Left lobe of liver (tissue), 2 donors: ENCODE measurements around the gene HDC. TPM values are rescaled to one million over a fixed set of nuclear protein-coding genes. Genes with fewer than 3 reads are reported as not detected.

Source experiments
- ATAC-seq: fragments of 200-7000 bp; cut with Tn5 transposase; one replicate; pipeline ENCODE4 v1.9.1; 2020; ENCODE audit warnings: mild to moderate bottlenecking, moderate library complexity
- DNase-seq: peaks from one replicate; pipeline ENCODE4 v3.0.0-alpha.2; 2020; ENCODE audit warnings: low spot score
- total RNA-seq: library from RNA; stranded (reverse); gene quantifications from one replicate; pipeline ENCODE4 v1.2.1, GENCODE V29; 2021
- donor health status: DM: no; HTN: no; CAD: no; lungs with moderate emphysema.
- donor health status: DM: no; HTN: yes; CAD: no.

HDC gene, protein sequence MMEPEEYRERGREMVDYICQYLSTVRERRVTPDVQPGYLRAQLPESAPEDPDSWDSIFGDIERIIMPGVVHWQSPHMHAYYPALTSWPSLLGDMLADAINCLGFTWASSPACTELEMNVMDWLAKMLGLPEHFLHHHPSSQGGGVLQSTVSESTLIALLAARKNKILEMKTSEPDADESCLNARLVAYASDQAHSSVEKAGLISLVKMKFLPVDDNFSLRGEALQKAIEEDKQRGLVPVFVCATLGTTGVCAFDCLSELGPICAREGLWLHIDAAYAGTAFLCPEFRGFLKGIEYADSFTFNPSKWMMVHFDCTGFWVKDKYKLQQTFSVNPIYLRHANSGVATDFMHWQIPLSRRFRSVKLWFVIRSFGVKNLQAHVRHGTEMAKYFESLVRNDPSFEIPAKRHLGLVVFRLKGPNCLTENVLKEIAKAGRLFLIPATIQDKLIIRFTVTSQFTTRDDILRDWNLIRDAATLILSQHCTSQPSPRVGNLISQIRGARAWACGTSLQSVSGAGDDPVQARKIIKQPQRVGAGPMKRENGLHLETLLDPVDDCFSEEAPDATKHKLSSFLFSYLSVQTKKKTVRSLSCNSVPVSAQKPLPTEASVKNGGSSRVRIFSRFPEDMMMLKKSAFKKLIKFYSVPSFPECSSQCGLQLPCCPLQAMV
- total RNA-seq = 0.23 TPM

DNA sequence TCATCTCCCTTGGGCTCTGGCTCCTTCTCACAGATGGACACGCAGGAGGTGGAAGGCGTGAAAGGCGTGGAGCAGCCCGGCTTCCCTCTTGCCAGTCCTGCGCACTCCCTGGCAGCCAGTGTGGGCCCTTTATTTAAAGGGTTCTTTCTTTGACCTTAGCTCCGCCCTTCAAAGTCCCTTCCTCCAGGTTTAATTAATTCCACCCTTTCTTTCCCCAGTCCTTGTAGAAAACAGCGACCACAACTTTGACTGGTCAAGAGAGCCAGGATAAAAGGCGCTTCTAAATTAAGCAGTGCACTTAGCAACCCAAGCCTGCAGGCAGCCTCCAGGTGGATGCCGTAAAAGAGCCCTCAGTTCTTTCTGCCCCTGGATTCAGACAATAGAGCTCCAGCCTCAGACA is at the start of gene HDC:
Gene HDC (minus strand): TSS at position 107 of the 400 bp plus-strand sequence. CDS start 103 bp downstream, at position 4.
- DNase-seq (no peak), ATAC-seq (no peak)

GRCh38 chr15:50312636-50313035 is 47.1 kb upstream of the HDC start:
- DNase-seq = no peak
- ATAC-seq = no peak

- ATAC-seq (no peak), DNase-seq (no peak)
Measured at GRCh38 chr15:50307799-50308198, 42.3 kb upstream of the HDC start.

DNA sequence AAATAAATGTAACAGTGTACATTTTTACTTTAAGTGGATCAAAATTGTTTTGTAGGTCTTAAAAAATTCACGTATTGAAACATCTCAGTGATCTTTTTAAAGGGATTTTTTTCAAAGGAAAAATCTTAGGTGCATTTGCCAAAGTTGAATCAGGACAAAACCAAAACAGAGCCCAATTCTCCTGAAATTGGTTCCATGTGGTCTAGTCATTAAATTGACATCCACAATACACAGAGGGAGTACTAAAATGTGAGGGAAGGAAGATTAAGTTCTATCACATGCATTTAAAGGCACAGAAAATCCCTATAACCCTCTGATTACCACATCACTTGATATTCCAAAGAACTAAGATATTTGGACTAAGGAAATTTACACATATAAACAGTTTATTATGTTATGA is 39.3 kb upstream of the HDC start:
- DNase-seq (no peak), ATAC-seq (no peak)

GRCh38 chr15:50302581-50302980 is 37.1 kb upstream of the HDC start:
- ATAC-seq = no peak
- no peak for DNase-seq

GRCh38 chr15:50298340-50298739 is 32.8 kb upstream of the HDC start:
- ATAC-seq = no peak
- no peak for DNase-seq

DNA sequence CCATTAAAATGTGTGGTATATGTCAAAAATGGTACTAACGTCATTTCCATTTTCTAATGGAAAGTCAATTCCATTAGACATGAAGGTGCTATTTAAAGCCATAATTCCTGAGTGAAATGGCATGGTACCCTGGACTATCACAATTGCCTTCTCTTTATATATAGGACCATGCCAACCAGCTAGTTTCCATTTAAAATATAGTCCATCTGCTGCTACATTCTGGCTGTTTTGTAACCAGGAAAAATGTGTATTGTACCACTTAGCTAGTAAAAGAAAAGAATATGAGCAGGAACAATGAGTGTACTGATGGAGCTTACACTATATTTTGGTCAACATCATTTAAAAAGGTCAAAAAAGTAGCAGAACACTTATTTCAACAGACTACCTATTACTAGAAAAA is 30.4 kb upstream of the HDC start:
- DNase-seq (no peak), ATAC-seq (no peak)

- ATAC-seq (no peak), DNase-seq (no peak)
Measured at GRCh38 chr15:50289749-50290148, 24.2 kb upstream of the HDC start.

- no peak for DNase-seq
- no peak for ATAC-seq
Measured at GRCh38 chr15:50287324-50288116, 22.0 kb upstream of the HDC start.

DNA sequence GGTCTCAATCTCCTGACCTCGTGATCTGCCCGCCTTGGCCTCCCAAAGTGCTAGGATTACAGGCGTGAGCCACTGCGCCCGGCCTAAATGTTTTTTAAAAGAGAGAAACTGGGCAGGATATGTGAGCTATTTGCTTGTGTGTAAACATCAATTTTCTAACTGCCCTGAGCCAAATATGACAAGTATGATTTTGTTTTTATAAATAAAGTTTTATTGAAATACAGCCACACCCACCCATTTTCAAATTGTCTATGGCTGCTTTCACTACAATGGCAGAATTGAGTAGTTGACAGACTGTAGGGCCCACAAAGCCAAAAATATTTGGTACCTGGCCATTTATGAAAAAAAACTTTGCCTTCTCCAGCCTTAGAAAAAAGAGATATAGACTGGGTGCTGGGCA is 15.9 kb upstream of the HDC start:
- ATAC-seq (no peak), DNase-seq (no peak)

GRCh38 chr15:50280271-50280670 is 14.7 kb upstream of the HDC start:
- no peak for DNase-seq
- no peak for ATAC-seq

- DNase-seq (no peak), ATAC-seq (no peak)
Measured at GRCh38 chr15:50278496-50278895, 13.0 kb upstream of the HDC start.

- DNase-seq (no peak), ATAC-seq (no peak)
Measured at GRCh38 chr15:50277370-50277769, 11.8 kb upstream of the HDC start.

- no peak for DNase-seq
- ATAC-seq = no peak
Measured at GRCh38 chr15:50275908-50276307, 10.4 kb upstream of the HDC start.

DNA sequence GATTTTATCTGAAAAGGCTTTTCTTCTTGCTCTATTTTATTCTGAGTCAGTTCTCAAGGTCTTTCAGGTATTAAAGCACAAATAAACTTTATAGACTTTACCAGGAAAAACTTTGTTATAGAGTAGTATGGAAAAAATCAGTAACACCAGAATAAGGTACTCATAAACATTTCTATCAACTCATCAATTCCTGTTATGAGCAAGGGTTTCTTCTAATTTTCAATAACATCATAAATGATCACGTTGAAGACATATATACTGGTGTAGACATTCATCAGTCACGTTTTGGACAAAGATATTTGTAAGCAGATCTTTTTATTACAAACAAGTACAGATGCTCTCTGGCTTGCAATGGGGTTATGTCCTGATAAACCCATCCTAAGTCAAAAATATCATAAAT is 9.6 kb upstream of the HDC start:
- no peak for DNase-seq
- no peak for ATAC-seq

DNA sequence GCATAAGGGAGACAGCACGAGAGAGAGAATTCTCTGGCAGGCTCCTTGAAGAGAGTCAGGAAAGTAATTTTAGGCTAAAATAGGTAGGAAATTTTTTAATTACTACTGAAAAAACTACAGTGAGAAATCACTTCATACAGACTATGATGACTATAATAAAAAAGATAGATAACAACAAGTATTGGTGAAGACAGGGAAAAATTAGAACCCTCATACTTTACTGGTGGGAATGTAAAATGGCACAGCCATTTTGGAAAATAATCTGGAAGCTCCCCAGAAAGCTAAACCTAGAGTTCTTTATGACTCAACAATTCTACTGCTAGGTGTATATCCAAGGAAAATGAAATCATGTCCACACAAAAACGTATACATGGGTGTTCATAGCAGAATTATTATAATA is 2.1 kb upstream of the HDC start:
- DNase-seq (no peak), ATAC-seq (no peak)

- ATAC-seq = no peak
- peak; percentile 22 for DNase-seq
Measured at GRCh38 chr15:50262533-50262932, 3.0 kb downstream of the HDC start.

DNA sequence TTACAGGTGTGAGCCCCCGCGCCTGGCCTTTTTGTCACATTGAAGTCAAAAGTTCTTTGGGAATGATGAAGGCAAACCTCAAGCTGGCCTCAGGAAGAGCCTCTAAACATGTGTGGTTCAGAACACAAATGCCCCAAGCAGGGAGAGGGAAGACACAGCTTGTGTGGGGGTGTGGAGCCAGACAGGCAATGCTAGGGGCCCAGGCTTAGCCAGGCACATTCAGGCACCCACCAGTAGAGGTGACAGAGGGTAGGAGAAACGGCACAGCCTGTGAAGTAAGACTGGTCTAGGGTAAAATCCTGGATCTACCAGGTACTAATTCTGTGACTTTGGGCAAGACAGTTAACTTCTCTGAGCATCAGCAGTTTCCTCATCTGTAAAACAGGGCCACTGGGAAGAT is 3.5 kb downstream of the HDC start:
- no peak for ATAC-seq
- peak; percentile 11 for DNase-seq

DNA sequence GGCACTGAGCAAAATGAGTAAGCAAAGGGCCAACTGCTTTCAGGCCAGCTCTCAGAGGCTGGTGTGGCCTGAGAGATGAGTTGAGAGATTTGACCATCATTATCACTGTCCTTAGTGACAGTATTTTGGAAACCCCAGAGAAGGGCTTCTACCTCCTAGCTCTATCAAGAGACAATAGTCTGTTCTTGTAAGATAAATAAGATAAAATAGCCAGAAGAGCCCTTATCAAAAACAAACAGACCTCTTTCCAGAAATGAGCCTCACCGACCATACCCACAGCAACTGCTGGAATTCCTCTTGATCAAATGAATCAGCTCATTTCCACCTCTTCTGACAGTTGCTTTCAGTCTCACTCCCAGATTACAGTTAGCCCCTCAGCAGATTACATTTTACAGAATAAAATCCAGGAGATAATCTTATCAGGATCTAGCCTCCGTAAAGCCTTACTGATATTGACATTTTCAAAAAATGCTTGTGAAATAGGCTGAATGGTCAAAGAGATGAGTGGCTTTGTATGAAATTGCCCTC is 4.5 kb downstream of the HDC start:
- no peak for DNase-seq
- ATAC-seq = peak; percentile 19

GRCh38 chr15:50259276-50259675 is 6.2 kb downstream of the HDC start:
- ATAC-seq (no peak), DNase-seq (peak; percentile 10)

- DNase-seq (peak; percentile 1), ATAC-seq (peak; percentile 52)
Measured at GRCh38 chr15:50257924-50258323, 7.6 kb downstream of the HDC start.
